Fibroblast of skin of right biceps (primary cell): ENCODE results near the gene ADCY3.
A peak's percentile ranks its signal among the peaks of the same experiment; 100 is the strongest.

ENCODE experiments used
- DNase-seq: peaks from one replicate; pipeline ENCODE4 v3.0.0-alpha.2; 2013

Gene ADCY3

GRCh38 chr2:24842081-24843050 is 77.7 kb downstream of the ADCY3 start:
- no peak for DNase-seq

- DNase-seq: no peak
Measured at GRCh38 chr2:24840962-24841945, 78.8 kb downstream of the ADCY3 start.

- no peak for DNase-seq
Measured at GRCh38 chr2:24840164-24840869, 79.7 kb downstream of the ADCY3 start.

GRCh38 chr2:24839729-24840128 is 80.3 kb downstream of the ADCY3 start:
- no peak for DNase-seq

- no peak for DNase-seq
Measured at GRCh38 chr2:24838541-24838940, 81.5 kb downstream of the ADCY3 start.

- DNase-seq: no peak
Measured at GRCh38 chr2:24837996-24838513, 82.0 kb downstream of the ADCY3 start.

- no peak for DNase-seq
Measured at GRCh38 chr2:24836706-24837105, 83.3 kb downstream of the ADCY3 start.

GRCh38 chr2:24836206-24836605 is 83.8 kb downstream of the ADCY3 start:
- DNase-seq: no peak

- DNase-seq: peak; percentile 77
Measured at GRCh38 chr2:24835411-24835810, 84.6 kb downstream of the ADCY3 start.

- no peak for DNase-seq
Measured at GRCh38 chr2:24834733-24835395, 85.2 kb downstream of the ADCY3 start.

GRCh38 chr2:24833821-24834732 is 86.0 kb downstream of the ADCY3 start:
- DNase-seq: no peak

GRCh38 chr2:24832931-24833701 is 86.9 kb downstream of the ADCY3 start:
- no peak for DNase-seq

GRCh38 chr2:24832521-24832920 is 87.5 kb downstream of the ADCY3 start:
- DNase-seq: no peak

GRCh38 chr2:24832073-24832461 is 88.0 kb downstream of the ADCY3 start:
- DNase-seq: no peak

GRCh38 chr2:24831221-24832072 is 88.6 kb downstream of the ADCY3 start:
- no peak for DNase-seq

GRCh38 chr2:24830786-24831185 is 89.3 kb downstream of the ADCY3 start:
- DNase-seq: no peak

- DNase-seq: peak; percentile 35
Measured at GRCh38 chr2:24830351-24830750, 89.7 kb downstream of the ADCY3 start.

- DNase-seq: no peak
Measured at GRCh38 chr2:24828238-24828996, 91.6 kb downstream of the ADCY3 start.
